HTERT RPE-1 (cell line): ENCODE data around the gene RGS12.

ENCODE experiments used
- in situ Hi-C: fragments of 300-500 bp; cut with MboI; formaldehyde crosslinking; loops from 4 replicates; pipeline ENCODE4 v1.14.3; 2020; ENCODE audit warnings: low sequenced_read_pairs

Gene RGS12

DNA sequence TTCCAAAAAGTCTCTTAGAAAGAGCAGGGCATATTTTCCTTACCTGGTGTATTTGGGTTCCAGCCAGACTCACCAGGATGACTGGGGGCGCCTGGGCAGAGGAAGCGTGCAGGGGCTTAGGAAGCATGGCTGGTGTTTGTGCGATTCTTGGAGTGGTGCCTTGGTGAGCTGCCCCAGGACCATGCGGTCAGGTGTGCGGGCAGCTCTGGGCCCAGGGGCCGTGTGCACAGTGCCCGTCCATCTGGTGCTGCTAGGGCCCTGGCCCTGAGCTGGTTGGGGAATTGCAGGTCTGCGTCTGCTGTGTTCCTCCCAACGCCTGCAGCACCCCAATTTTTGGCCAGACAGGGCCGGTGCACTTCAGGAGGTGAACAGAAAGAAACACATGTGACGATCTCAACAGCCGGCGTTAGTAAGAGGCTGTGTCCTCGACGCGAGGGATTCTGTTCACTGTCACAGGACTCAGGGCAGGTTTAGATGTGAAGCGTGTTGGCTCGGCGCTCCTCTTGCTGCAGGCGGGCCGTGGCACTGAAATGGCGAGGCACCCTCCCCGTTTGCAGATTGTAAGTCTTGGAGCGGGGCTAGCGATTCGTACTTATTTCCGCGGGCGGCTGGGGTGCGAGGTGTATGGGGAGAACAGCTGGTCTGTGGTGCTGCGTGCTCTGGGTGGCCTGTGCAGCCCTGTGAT is 15.2 kb downstream of the RGS12 start:
- in situ Hi-C loops = no loop called here

DNA sequence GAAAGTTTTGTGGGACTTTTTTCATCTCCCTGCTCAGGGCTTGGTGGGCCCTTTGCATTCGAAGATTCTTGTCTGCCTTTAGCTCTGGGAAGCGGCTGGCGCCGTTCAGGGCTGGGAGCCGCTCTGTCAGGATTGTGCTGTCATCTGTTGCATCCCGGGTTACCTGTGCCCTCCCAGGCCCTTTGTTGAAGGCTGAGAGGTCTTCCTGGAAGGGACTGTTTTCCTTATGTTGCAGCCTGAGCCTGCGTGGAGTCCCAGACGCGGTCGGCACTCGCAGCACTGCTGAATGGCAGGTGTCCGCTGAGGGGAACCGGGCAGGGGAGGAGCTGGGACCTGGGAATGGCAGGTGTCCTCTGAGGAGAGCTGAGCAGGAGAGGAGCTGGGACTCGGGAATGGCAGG is 15.9 kb downstream of the RGS12 start:
- in situ Hi-C loops = no loop called here

DNA sequence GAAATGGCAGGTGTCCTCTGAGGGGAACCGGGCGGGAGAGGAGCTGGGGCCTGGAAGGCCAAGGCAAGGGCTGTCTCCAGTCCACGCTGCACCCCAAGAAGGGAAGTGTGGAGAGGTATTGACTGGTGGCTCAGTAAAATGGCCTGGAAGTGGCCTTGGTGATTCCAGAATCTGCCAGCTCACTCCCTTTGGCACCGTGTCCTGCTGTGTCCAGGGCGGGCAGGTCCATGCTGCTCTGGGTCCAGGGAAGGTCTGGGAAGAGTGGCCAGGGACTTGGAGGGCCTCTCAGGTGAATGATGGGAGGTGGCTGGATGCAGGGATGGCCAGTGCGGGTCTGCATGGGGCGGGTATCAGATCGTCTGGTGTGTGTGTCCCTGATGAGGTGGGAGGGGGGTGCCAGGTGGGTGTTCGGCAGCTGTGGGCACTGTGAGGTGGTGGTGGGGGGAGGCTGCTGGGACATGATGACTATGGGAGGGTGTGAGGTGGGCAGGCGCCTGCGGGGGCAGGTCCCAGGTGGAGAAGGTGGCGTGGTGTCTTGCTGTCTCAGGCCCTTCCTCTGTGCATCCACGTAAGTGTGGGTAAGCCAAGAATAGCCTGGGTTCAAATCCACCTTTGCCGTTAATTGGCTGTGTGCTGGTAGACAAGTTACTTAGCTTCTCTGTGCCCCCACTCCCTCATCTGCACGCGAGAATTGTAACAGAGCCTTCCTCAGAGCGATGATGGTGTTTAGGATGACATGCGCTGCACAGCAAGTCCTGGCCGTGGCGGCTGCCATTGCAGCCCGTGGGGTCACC is 17.7 kb downstream of the RGS12 start:
- in situ Hi-C loops = no loop called here

DNA sequence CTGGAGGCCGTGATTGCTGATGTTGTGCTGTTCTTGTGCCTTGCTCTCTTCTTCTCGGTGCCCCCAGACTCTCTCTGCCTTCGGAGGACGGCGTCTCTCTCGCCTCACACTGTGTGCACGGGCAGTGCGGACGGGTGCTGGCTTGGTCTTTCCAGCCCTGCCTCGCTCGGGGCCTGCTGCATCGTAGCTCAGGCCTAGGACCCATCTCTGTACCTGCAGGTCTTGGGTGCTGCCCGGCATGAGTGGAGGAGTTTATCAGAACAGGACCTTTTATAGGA is 18.2 kb downstream of the RGS12 start:
- in situ Hi-C loops = no loop called here

DNA sequence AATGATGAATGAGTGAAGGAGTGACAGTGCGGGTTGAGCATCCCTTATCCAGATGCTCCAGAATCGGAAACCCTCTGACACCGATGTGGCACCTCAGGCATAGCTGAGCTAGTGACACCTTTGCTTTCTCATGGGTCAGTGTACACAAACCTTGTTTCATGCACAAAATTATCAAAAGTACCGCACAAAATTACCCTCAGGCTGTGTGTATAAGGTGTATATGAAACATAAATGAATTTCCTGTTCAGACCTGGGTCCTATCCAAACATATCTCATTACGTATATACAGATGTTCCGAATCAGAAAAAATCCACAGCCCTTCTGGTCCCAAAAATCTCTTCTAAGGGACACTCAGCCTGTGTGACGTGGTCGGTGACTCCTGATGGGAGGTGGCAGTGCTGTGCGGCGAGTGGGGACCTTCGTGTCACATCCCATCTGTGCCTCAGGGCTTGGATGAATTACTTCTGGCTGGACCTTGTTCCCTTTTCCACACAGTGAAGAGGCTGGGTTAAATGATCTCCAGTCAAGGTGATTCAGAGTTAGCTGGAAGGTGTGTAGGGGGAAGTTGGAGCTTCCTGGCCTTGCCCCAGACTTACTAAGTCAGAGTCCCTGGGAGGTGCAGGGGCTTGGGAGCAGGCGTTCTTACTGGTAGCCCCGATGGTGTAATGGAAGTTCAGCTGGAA is 18.8 kb downstream of the RGS12 start:
- in situ Hi-C loops = no loop called here

DNA sequence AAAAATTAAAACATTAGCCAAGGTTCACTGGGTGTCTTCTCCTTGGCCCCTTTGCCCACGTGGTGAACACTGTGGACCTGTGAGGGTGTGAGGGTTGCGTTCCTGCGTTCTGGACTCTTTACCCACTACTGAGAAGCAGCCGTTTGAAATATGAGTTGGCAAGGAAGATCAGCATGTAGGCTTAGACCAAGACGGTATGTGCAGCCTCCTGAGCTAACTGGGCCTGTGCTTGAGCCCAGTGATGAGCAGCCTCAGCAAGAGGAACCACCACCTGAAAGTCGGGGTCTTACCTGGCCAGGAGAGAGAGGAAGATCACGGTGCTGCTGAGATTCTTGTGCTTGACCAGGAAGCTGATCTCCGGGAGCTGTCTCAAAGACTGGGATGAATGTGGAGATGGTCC is 19.5 kb downstream of the RGS12 start:
- in situ Hi-C loops = no loop called here

DNA sequence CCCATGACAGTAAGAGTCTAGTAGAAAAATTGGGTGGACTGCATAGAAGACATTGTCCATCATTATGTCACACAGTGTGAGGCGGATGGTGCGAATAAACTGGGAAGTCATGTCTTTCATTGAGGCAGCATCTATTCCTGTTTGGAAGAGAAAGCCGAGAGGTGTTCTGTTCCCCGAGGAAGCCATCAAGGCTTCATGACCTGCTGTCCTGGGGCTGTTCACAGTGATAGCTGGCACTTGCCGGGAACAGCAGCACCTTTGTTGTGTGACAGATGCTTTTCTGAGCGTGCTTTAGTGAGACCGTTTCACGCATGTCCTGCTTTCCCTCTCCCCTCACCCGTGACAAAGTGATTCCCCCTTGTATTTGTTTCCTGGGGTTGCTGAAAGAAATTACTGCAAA is 20.3 kb downstream of the RGS12 start:
- in situ Hi-C loops = no loop called here

DNA sequence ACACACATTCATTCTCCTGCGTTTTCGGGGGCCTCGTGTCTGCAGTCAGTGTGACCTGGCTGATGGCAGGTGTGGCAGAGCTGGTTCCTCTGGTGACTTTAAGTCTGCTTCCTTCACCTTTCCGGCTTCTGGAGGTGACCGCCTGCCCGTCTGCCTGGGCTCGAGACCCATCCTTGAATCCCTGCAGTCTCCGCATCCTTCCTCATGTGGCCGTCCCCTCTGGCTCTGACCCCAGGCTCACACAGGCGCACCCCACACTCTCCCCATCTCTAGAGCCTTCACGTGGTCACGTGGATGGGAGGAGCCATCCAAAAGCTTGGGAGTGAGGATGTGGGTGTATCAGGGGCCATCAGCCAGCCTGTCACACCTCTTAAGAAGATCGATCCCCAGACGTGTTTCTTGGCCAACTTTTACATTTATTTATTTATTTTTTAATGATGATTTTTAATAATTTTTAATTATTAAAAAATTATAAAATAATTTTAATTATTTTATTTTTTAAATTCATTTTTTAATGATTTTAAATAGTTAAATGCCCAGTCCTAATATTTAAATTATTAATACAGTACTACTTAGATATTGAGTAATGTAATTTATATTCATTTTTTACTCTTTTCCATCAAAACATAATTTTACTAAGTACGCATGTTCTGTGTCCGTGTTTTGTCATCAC is 20.9 kb downstream of the RGS12 start:
- in situ Hi-C loops = no loop called here

DNA sequence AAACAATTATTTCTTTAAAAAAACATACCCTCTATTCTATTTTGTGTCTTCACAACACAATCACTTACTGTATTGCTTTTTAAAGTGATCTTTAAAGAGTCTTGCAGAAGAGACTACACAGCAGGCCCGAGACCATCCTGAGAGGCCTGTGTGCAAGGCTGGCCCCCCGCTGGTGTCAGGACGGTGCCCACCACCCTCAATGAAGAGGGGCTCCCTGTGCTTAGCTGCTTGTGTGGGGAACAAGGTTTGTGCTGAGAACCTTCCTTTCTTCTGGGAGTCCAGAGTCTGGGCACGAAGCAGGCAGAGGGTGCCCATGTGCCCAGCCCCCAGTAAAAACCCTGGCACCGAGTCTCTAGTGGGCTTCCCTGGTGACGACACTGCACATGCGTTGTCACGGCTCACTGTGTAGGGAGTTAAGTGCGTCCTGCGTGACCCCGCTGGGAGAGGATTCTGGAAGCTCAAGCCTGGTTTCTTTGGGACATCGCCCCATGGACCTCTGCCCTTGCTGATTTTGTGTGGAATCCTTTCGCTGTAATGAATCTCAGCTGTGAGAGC is 22.0 kb downstream of the RGS12 start:
- in situ Hi-C loops = no loop called here

DNA sequence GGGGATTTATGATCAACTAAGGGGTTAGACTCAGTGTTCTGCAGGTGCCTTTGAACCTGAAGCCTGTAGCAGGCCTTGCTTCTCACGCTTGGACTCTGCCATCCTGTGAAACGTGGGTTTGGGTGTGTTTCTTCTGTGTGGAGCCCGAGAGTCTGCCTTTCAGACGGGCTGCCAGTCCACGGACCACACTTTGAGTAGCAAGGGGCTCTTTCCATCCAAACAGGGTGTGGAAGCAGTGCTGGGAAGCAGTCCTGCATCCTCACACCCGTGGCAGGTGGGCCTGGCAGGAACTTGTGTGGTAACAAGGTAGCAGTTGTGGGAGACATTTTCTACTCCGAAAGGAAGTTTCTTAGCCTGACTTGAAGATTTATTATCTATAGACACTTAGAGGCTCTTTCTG is 22.7 kb downstream of the RGS12 start:
- in situ Hi-C loops = no loop called here

DNA sequence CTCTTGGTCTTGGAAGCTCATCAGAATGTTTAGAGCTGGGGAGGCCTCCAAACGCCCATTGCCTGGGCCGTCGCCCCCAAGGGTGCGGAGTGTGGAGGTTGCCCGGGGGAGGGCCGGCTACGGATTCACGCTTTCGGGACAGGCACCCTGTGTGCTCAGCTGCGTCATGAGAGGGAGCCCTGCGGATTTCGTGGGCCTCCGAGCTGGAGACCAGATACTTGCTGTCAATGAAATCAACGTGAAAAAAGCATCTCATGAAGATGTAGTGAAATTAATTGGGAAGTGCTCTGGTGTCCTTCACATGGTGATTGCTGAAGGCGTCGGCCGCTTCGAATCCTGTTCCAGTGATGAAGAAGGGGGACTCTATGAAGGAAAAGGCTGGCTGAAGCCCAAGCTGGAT is 23.3 kb downstream of the RGS12 start:
- in situ Hi-C loops = no loop called here

DNA sequence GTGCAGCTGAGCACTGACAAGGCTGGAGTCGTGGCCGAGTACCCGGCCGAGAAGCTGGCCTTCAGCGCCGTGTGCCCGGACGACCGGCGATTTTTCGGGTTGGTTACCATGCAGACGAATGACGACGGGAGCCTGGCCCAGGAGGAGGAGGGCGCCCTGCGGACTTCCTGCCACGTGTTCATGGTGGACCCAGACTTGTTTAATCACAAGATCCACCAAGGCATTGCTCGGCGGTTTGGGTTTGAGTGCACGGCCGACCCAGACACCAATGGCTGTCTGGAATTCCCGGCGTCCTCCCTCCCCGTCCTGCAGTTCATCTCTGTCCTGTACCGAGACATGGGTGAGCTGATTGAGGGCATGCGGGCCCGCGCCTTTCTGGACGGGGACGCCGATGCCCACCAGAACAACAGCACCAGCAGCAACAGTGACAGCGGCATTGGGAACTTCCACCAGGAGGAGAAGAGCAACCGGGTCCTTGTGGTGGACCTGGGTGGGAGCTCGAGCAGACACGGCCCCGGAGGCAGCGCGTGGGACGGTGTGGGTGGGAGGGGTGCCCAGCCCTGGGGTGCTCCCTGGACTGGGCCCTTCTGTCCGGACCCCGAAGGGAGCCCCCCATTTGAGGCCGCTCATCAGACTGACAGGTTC is 24.3 kb downstream of the RGS12 start:
- in situ Hi-C loops = no loop called here

DNA sequence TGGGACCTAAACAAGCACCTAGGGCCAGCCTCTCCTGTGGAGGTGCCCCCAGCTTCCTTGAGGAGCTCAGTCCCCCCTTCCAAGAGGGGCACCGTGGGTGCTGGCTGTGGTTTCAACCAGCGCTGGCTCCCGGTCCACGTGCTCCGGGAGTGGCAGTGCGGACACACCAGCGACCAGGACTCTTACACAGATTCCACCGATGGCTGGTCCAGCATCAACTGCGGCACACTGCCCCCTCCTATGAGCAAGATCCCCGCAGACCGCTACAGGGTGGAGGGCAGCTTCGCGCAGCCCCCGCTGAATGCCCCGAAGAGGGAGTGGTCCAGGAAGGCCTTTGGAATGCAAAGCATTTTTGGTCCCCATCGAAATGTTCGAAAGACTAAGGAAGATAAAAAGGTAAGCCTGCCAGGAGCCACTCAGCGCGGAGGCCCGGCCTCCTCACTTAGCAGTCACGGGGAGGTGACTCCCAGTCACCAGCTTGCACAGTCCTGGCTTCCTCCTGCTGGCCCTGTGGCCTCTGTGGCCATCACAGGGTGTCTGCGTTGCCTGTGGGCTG is 24.9 kb downstream of the RGS12 start:
- in situ Hi-C loops = no loop called here

DNA sequence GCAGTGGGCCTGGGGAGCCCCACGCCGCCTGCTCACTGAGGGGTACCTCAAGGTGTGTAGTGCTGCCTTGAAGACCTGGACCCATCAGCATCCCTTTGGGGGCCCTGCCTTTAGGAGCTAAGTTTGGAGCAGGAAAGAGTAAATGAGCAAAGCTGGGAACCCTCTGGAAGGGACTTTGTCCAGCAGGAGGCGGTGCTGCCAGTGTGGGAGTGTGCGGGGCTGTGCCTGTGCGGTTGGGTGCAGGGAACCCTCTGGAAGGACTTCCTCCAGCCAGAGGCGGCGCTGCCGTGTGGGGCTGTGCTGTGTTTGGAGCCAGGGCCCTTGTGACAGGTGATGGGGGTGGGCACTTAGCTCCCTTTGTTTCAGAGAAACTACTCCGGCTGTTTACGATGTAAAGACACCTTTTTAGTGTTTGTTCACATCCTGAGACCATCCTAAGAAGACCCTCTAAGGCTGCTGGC is 25.8 kb downstream of the RGS12 start:
- in situ Hi-C loops = no loop called here

DNA sequence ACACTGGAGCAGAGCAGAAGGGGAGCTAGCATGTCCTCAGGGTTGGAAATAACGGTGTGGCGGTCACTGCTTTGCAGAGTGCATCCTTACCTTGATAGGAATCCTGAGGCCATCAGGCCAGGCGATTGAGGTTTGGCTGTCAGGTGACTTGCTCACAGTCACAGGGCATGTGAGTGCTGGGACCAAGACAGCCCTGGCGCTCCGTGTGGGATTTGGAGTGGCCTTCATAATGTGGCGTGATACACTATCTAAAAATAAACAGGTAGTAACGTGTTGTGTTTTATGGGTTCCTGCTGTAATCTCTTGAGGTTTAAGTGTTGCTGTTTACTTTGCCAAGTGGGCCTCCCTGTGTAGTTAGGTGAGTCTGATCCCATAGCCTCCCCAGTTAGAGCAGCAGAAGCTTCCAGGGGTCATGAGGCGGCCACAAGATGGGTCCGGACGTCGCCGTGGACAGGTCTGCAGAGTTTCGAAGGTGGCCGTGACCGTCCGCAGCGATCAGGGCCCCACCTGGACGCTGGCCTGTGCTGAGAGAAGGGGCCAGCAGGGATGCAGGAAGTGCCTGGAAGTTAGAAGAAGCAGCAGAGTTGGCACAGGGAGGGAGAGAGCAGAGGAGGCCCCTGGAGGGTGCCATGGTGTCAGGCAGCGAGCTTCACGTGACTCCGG is 27.7 kb downstream of the RGS12 start:
- in situ Hi-C loops = no loop called here

DNA sequence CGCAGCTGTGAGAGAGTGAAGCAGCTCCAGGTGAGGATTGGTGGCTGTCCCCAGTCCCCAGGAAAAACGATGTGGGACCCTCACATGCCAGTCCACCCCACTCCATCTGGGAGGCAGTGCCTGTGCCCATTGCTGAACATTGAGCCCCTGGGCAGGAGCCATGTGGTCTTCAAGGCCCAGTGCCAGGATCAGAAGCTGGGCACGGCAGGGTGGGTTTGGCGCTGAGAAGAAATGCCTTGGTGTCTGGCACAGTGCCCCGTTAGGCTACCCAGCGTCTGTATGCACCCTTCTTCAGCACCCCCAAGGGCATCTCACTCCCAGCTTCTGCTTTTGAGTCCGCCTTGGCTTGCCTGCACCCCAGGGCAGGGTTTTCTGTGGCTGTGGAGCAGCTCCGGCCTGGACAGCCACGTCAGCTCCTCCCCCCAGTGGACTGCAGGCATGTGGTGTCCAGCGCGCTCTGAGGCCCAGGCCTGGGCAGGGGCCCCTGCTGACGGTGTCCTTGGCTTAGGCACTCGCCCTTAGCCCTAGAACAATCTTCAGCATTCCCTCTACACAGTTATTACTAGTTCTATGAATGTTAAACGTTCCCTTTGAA is 28.6 kb downstream of the RGS12 start:
- in situ Hi-C loops = no loop called here

DNA sequence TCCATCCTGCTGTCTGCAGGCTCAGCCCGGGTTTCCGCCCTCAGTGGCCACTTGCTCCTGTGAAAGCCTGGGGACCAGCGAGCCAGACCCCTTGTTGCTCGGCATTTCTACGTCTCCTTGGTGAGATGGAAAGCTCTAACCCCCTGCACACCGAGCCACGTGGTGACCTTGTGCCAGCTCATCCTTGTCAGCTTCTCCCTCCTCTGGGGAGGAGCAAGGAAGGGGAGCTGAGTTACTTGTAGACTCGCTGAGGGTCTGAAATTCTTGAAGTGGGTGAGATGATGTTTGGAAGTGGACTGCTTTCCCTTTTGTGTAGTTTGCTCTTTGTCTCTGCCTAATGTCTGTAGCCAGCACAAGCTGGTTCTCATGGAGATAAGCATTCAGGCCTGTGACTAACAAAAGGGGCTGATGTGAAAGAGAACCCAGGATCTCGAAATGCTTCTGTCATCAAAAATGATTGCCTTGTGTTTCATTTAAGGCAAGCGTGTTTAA is 29.3 kb downstream of the RGS12 start:
- in situ Hi-C loops = no loop called here

DNA sequence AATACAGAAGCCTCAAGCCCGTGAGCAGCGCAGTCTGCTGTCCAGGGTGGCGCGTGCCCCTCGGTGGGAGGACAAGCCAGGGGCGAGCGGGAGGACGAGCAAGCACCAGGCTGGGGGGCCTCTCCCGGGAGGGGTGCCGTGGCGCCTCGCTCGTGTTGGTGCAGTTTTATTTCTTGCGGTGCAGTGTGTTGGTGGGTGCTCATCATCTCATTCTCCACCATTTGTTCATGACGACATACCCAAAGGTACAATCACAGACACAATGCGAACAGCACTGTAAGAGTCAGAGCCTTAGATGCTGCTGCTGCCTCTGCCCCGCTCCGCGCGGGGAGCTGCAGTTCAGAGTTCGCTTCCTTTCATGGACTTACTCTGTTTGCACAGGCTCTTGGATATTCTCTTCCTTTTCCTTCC is 30.3 kb downstream of the RGS12 start:
- in situ Hi-C loops = no loop called here

DNA sequence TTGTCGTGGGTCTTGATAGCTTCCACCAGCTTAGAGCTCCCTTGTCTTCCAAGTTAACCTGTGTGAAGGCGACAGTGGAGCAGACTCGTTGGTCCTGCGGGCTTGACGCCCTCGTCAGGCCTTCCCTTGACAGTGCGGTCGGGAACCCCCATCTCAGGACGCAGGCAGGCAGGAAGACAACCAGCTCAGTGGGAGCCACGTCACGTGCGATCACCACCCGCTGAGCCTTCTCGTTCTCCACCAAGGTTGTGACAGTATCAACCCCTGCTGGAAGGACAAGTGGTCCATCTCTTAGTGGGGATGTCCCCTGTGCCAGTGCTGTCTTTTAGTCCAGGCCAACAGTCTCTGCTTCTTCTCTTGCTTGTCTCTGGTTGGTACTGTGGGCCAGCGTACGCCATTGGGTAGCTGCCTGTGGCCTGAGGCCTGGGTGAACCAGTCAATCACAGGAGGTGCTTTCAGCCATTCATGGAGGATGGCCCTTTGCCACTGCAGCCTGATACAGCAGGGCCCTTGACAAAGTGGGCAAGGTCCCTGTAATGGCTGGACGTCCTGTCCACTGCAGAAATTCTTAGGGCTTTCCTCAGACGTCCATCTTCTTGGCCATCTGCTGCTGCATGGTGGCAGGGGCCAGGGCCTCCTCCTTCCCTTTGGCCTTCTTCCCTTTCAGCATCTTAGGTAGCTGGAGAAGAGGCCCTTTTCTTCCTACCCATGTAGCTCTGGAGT is 31.4 kb downstream of the RGS12 start:
- in situ Hi-C loops = no loop called here
